ENCODE data around the gene ZBTB7C. TPM values are rescaled to one million over a fixed set of nuclear protein-coding genes. Genes with fewer than 3 reads are reported as not detected.

The ZBTB7C gene
- total RNA-seq, 2 experiments from 2014 or later: not detected

- Histone ChIP-seq H3K4me2 (ENCODE audit: low read length) (no peak overlapping the region), H3K79me2 (ENCODE audit: insufficient read depth, low read depth, low read length) (no peaks in the 10 kb centered on the region), H3K4me1 (ENCODE audit: insufficient read depth, low read length, poor library complexity, severe bottlenecking) (no peaks in the 10 kb centered on the region), H2AFZ (ENCODE audit: low read length) (no peak overlapping the region), H3K9me2 (ENCODE audit: insufficient read depth, low read length) (no peaks in the 10 kb centered on the region), H3K27ac (ENCODE audit: low read depth, low read length, poor library complexity, severe bottlenecking) (no peak overlapping the region), H3K4me3 (ENCODE audit: low read depth, low read length, poor library complexity, severe bottlenecking) (no peak overlapping the region), H4K20me1 (ENCODE audit: insufficient read depth, low read length) (no peaks in the 10 kb centered on the region), H3K9me3 (ENCODE audit: low read length) (no peaks in the 10 kb centered on the region), H3K36me3 (ENCODE audit: insufficient read depth, low read length) (no peaks in the 10 kb centered on the region)
- DNase-seq (ENCODE audit: low spot score): no peak
- TF ChIP-seq EZH2phosphoT487 (IDR thresholded peaks at IDR 0.05; ENCODE audit: borderline replicate concordance, low read depth, low read length): no peak
- no peak for TF ChIP-seq CTCF (conservative IDR thresholded peaks at IDR 0.05; ENCODE audit: low read length)
- ChIA-PET POLR2A (interaction anchor here (0.6 to 0.8 kb wide), 2 partner anchors 117 to 1838 kb away, joined by 3 read pairs; no protein-coding TSS in a partner anchor), CTCF (ENCODE audit: unreplicated experiment) (no interaction called here)
- intact Hi-C loops (cut with micrococcal nuclease; ENCODE audit: unreplicated experiment): no loop called here
- BruUV-seq (replicated peaks): no TSS peak
Observed at GRCh38 chr18:47996091-47996541, 413.1 kb downstream of the ZBTB7C start.

- H3K79me2 ChIP-seq (ENCODE audit: insufficient read depth, low read depth, low read length): no peaks in the 10 kb centered on the region
- no peaks in the 10 kb centered on the region for H3K4me1 ChIP-seq (ENCODE audit: insufficient read depth, low read length, poor library complexity, severe bottlenecking)
- no peaks in the 10 kb centered on the region for H3K9me3 ChIP-seq (ENCODE audit: low read length)
- intact Hi-C loops (cut with micrococcal nuclease; ENCODE audit: unreplicated experiment): no loop called here
- TF ChIP-seq CTCF (conservative IDR thresholded peaks at IDR 0.05; ENCODE audit: low read length) (no peak), EZH2phosphoT487 (IDR thresholded peaks at IDR 0.05; ENCODE audit: borderline replicate concordance, low read depth, low read length) (no peak)
- BruUV-seq (replicated peaks): no TSS peak
- POLR2A ChIA-PET: interaction anchor here (0.6 to 0.8 kb wide), 2 partner anchors 116 to 1837 kb away, joined by 3 read pairs; no protein-coding TSS in a partner anchor
- no peak overlapping the region for H2AFZ ChIP-seq (ENCODE audit: low read length)
- CTCF ChIA-PET (ENCODE audit: unreplicated experiment): no interaction called here
- no peak overlapping the region for H3K27ac ChIP-seq (ENCODE audit: low read depth, low read length, poor library complexity, severe bottlenecking)
- no peak overlapping the region for H3K4me2 ChIP-seq (ENCODE audit: low read length)
- H3K36me3 ChIP-seq (ENCODE audit: insufficient read depth, low read length): no peaks in the 10 kb centered on the region
- no peaks in the 10 kb centered on the region for H3K9me2 ChIP-seq (ENCODE audit: insufficient read depth, low read length)
- no peaks in the 10 kb centered on the region for H4K20me1 ChIP-seq (ENCODE audit: insufficient read depth, low read length)
- no peak for DNase-seq (ENCODE audit: low spot score)
- no peak overlapping the region for H3K4me3 ChIP-seq (ENCODE audit: low read depth, low read length, poor library complexity, severe bottlenecking)
Observed at GRCh38 chr18:47995654-47996053, 413.5 kb downstream of the ZBTB7C start.

GRCh38 chr18:47993409-47993808 lies 415.8 kb downstream of the ZBTB7C start:
- Histone ChIP-seq H4K20me1 (ENCODE audit: insufficient read depth, low read length) (no peaks in the 10 kb centered on the region), H3K4me2 (ENCODE audit: low read length) (no peak overlapping the region), H3K27ac (ENCODE audit: low read depth, low read length, poor library complexity, severe bottlenecking) (no peak overlapping the region), H3K36me3 (ENCODE audit: insufficient read depth, low read length) (no peaks in the 10 kb centered on the region), H3K9me2 (ENCODE audit: insufficient read depth, low read length) (no peaks in the 10 kb centered on the region), H3K4me1 (ENCODE audit: insufficient read depth, low read length, poor library complexity, severe bottlenecking) (no peaks in the 10 kb centered on the region), H3K4me3 (ENCODE audit: low read depth, low read length, poor library complexity, severe bottlenecking) (no peak overlapping the region), H2AFZ (ENCODE audit: low read length) (no peak overlapping the region), H3K9me3 (ENCODE audit: low read length) (no peaks in the 10 kb centered on the region), H3K79me2 (ENCODE audit: insufficient read depth, low read depth, low read length) (no peaks in the 10 kb centered on the region)
- TF ChIP-seq EZH2phosphoT487 (IDR thresholded peaks at IDR 0.05; ENCODE audit: borderline replicate concordance, low read depth, low read length) (no peak), CTCF (conservative IDR thresholded peaks at IDR 0.05; ENCODE audit: low read length) (no peak)
- intact Hi-C loops (cut with micrococcal nuclease; ENCODE audit: unreplicated experiment): no loop called here
- no peak for DNase-seq (ENCODE audit: low spot score)
- CTCF ChIA-PET (ENCODE audit: unreplicated experiment): no interaction called here
- POLR2A ChIA-PET: no interaction called here
- BruUV-seq (replicated peaks): no TSS peak

All from OCI-LY7 (cell line).